Erythroblast (primary cell): Measurements from ENCODE around the gene CDK6.

Source experiments
- DNase-seq, 2 experiments: peaks; one replicate each; lab custom pipeline; 2025; lab: John Stamatoyannopoulos, UW
- GATA1 ChIP-seq: IDR thresholded peaks from 2 replicates; pipeline ENCODE4 v1.6.1; 2011; ENCODE audit warnings: low read depth, mild to moderate bottlenecking, control low read depth, low read length, moderate library complexity
- POLR2A ChIP-seq: IDR thresholded peaks from 2 replicates; pipeline ENCODE4 v1.6.1; 2011; ENCODE audit warnings: mild to moderate bottlenecking, low read length

CDK6 gene

GRCh38 chr7:92694211-92694610, 142.2 kb downstream of the CDK6 start:
- DNase-seq, result no peak
- no peak for TF ChIP-seq POLR2A
- no peak for TF ChIP-seq GATA1

- no peak for DNase-seq
- TF ChIP-seq GATA1 (no peak), POLR2A (no peak)
Measured at GRCh38 chr7:92693519-92693918, 142.9 kb downstream of the CDK6 start.

DNA sequence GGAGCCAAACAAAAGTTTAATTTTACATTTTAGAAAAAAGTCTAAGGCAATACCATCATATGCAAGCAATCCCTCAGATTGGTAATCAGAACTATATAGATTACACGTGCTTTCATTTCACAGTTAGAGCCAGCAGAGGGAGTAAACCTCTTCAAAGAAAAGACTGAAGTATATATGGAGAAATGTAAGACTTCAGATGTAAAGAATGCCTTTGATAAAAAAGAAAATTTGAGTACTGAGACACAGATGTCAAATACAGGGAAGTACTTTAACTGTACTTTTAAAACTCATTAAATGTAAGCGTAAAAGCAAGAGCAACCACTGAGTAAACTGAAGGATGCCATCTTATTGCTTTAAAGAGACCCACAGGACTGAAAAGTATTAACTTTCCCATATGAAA, 144.8 kb downstream of the CDK6 start:
- DNase-seq, result peak; percentile 59 to 63

GRCh38 chr7:92685136-92686042, 151.0 kb downstream of the CDK6 start:
- no peak for TF ChIP-seq GATA1
- no peak for TF ChIP-seq POLR2A
- no peak for DNase-seq

More for the DNA sequence above, 144.8 kb downstream of the CDK6 start:
- TF ChIP-seq GATA1 (no peak), POLR2A (no peak)

DNA sequence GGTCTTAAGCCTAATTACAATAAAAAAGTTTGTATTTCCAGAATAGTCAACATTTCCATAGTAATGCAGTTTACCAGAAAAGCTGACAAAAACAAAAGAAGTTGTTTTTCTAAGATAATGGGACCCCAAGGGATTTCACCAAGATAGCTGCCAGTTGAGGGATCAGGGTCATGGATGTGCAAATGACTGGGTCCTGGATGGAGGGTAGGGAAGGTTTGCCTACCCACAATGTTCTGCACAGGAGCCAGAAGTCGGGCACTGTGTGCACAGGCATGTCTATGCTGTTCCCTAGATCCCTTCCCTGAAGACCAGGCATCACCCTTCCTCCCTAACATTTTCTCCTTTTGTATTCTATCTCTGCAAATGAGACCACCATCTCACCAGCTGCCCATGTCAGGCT, 152.1 kb downstream of the CDK6 start:
- DNase-seq, result no peak
- TF ChIP-seq POLR2A (no peak), GATA1 (no peak)

DNA sequence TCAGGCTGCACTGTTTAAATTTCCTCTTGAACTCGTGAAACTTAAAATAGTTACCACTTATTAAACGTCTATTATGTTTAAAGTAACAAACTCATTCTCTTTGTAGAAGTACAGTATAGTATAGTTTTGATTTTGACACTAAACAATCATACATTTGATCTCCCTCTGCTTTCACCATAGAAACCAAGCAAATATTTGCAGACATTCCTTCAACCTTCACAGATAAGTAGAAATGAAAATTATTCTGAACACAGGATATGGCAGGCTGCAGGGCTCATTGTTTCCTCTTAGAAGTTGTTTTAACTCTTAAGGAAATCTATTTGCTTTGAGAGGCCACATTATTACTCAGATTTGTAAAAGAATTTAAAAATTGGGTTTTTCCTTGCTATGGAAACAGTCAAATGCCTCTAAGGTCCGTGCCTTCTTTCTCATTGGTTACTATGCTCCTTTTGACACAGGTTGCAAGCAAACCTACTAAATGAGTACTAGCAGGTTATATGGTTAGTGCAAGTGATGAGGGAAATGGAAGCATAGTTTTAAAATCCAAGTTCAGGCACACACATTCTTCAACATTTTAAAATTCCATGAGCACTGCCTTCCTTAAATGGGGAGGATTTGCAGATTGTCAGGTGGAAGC, 153.4 kb downstream of the CDK6 start:
- TF ChIP-seq GATA1 (no peak), POLR2A (no peak)
- DNase-seq, result no peak

- TF ChIP-seq GATA1 (no peak), POLR2A (no peak)
- DNase-seq, result no peak
Measured at GRCh38 chr7:92682330-92682729, 154.0 kb downstream of the CDK6 start.

DNA sequence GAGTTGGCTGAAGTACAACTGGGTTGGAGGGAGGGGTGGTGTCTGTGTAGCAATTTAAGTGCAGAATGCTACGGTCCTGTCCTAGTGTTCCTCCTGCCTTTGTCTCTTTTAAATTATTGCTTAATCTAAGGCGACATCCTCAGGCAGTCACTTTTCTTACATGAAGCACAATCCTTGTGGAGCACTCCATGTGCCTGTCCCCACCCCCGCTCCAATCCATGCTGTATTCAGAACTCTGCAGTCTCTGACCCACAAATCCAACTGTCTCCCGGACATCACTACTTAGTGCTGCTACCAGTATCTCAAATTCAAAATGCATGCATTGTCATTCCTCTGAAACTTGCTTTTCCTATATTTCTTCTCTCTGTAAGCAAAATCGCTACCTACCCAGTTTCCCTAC, 154.7 kb downstream of the CDK6 start:
- TF ChIP-seq POLR2A (no peak), GATA1 (no peak)
- DNase-seq, result no peak

GRCh38 chr7:92680442-92680841, 155.9 kb downstream of the CDK6 start:
- DNase-seq, result peak in 1 of 2 experiments; percentile 14
- TF ChIP-seq GATA1 (no peak), POLR2A (no peak)

- DNase-seq, result no peak
- no peak for TF ChIP-seq POLR2A
Measured at GRCh38 chr7:92678291-92678920, 158.0 kb downstream of the CDK6 start.

DNA sequence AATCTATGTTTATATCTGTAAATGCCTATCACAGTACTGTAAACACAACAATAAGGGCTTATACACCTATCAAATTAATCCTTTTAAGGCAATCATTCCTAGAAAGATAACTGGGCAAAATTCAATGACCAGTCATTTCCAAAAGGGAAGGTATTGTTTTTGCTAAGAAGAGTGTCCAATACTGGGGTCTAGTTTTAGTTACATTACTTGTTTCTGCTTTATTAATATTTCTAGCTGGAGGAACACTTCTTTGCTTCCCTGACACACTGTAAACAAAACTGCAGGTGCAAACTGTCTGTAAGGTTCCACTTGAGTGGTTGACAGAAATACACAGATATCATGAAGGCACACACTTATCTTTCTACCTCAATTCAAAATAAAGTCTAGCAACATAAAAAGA, 162.0 kb downstream of the CDK6 start:
- TF ChIP-seq POLR2A (no peak), GATA1 (no peak)
- no peak for DNase-seq

DNA sequence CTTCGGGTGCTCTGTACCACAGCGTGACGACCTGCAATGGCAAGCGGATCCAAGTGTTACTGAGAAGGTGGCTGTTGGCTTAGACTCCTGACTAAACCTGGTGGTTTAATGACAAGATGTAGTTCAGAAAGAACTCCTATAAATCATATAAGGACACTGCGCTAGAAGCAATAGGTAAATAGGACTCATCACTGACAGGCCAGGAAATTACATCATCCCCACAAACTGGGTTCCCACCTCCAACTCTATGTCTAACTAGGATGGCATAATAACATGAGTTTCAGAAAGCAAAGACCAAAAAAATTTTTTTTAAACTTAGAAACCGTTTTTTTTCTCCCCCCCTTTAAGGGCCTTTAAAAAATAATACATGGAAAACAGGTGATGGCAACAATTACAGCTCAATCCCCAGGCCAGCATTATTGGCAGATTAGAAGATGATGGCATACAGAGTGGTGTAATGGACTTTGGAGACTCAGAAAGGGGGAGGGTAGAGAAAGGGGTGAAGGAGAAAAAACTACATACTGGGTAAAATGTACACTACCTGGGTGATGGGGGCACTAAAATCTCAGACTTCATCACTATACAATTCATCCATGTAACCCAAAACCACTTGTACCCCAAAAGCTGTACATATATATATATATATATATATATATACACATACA, 164.7 kb downstream of the CDK6 start:
- no peak for DNase-seq
- TF ChIP-seq GATA1, result no peak
- no peak for TF ChIP-seq POLR2A

GRCh38 chr7:92670204-92670851, 166.0 kb downstream of the CDK6 start:
- TF ChIP-seq POLR2A (no peak), GATA1 (no peak)
- DNase-seq, result no peak
